Activated B cell treated with CpG ODN at 0.5 μM for 24 hours (primary cell): Measurements from ENCODE around the gene OPN4. TPM values are rescaled to one million over a fixed set of nuclear protein-coding genes. Genes with fewer than 3 reads are reported as not detected.

Source experiments
- ATAC-seq: fragments of 200-7000 bp; cut with Tn5 transposase; one replicate; pipeline ENCODE4 v1.10.0; 2021; ENCODE audit warnings: low read depth, mild to moderate bottlenecking, moderate library complexity
- CTCF ChIA-PET: fragments of 350-600 bp; sonication (Branson Sonifier 250); formaldehyde crosslinking; loops from one replicate; lab custom pipeline; 2021; ENCODE audit warnings: antibody characterized with exemption; lab: Charles Lee
- POLR2A ChIA-PET: fragments of 350-600 bp; sonication (Branson Sonifier 250); formaldehyde crosslinking; loops from one replicate; lab custom pipeline; 2021; ENCODE audit warnings: antibody characterized with exemption; lab: Charles Lee
- DNase-seq: peaks from one replicate; pipeline ENCODE4 v3.0.0; 2022
- H3K27ac Mint-ChIP-seq: one replicate; pipeline ENCODE4 v1.8.0; 2020; ENCODE audit warnings: mixed read lengths
- H3K27me3 Mint-ChIP-seq: one replicate; pipeline ENCODE4 v1.8.0; 2021; ENCODE audit warnings: mixed read lengths
- H3K36me3 Mint-ChIP-seq: one replicate; pipeline ENCODE4 v1.8.0; 2021; ENCODE audit warnings: low read depth, mixed read lengths
- H3K4me1 Mint-ChIP-seq: one replicate; pipeline ENCODE4 v1.8.0; 2021; ENCODE audit warnings: mixed read lengths
- H3K4me3 Mint-ChIP-seq: one replicate; pipeline ENCODE4 v1.8.0; 2020; ENCODE audit warnings: mild to moderate bottlenecking, mixed read lengths
- H3K9me3 Mint-ChIP-seq: one replicate; pipeline ENCODE4 v1.8.0; 2020; ENCODE audit warnings: mixed read lengths
- CTCF ChIP-seq: fragments of 200-600 bp; IDR thresholded peaks from one replicate; pipeline ENCODE4 v1.8.0; 2022; ENCODE audit warnings: antibody characterized with exemption, mild to moderate bottlenecking
- intact Hi-C: fragments of 100-400 bp; cut with micrococcal nuclease; formaldehyde crosslinking; loops from one replicate; pipeline ENCODE4 v1.15.1; 2024
- total RNA-seq: library from RNA; stranded (reverse); gene quantifications from 2 replicates; pipeline ENCODE4 v1.2.3, GENCODE V29; 2022

Gene OPN4
- total RNA-seq, 1 donor from 2014 or later, result not detected

GRCh38 chr10:86646933-86647332, 7.4 kb upstream of the OPN4 start:
- CTCF ChIA-PET, result no interaction called here
- Mint-ChIP-seq H3K27me3 (peaks cover 2% of the 10 kb centered on the region), H3K4me3 (no peak overlapping the region), H3K4me1 (peaks cover 14% of the 10 kb centered on the region), H3K27ac (no peak overlapping the region), H3K36me3 (no peaks in the 10 kb centered on the region), H3K9me3 (no peaks in the 10 kb centered on the region)
- no peak for DNase-seq
- POLR2A ChIA-PET, result no interaction called here
- no peak for TF ChIP-seq CTCF
- intact Hi-C loops, result no loop called here
- ATAC-seq, result no peak

GRCh38 chr10:86647773-86648703, 6.3 kb upstream of the OPN4 start:
- Mint-ChIP-seq H3K27me3 (peaks cover 2% of the 10 kb centered on the region), H3K4me3 (no peak overlapping the region), H3K9me3 (no peaks in the 10 kb centered on the region), H3K36me3 (no peaks in the 10 kb centered on the region), H3K27ac (no peak overlapping the region), H3K4me1 (peaks cover 14% of the 10 kb centered on the region)
- ChIA-PET POLR2A (no interaction called here), CTCF (no interaction called here)
- no peak for TF ChIP-seq CTCF
- intact Hi-C loops, result no loop called here
- DNase-seq (no peak), ATAC-seq (no peak)

- no peak for TF ChIP-seq CTCF
- no peak for DNase-seq
- H3K4me3 Mint-ChIP-seq, result no peak overlapping the region
- ChIA-PET POLR2A (no interaction called here), CTCF (no interaction called here)
- intact Hi-C loops, result no loop called here
- H3K36me3 Mint-ChIP-seq, result no peaks in the 10 kb centered on the region
- H3K27me3 Mint-ChIP-seq, result peaks cover 2% of the 10 kb centered on the region
- H3K9me3 Mint-ChIP-seq, result no peaks in the 10 kb centered on the region
- no peak for ATAC-seq
- H3K4me1 Mint-ChIP-seq, result peaks cover 6% of the 10 kb centered on the region
- no peak overlapping the region for H3K27ac Mint-ChIP-seq
These were observed 5.5 kb upstream of the OPN4 start for GRCh38 chr10:86648704-86649427.

GRCh38 chr10:86649471-86650150, 4.7 kb upstream of the OPN4 start:
- no peaks in the 10 kb centered on the region for H3K36me3 Mint-ChIP-seq
- ChIA-PET POLR2A (no interaction called here), CTCF (no interaction called here)
- TF ChIP-seq CTCF, result no peak
- no peak overlapping the region for H3K4me3 Mint-ChIP-seq
- ATAC-seq (no peak), DNase-seq (peak; percentile 5)
- intact Hi-C loops, result no loop called here
- no peaks in the 10 kb centered on the region for H3K9me3 Mint-ChIP-seq
- no peak overlapping the region for H3K27ac Mint-ChIP-seq
- peaks cover 2% of the 10 kb centered on the region for H3K27me3 Mint-ChIP-seq
- no peaks in the 10 kb centered on the region for H3K4me1 Mint-ChIP-seq

- POLR2A ChIA-PET, result no interaction called here
- Mint-ChIP-seq H3K36me3 (no peaks in the 10 kb centered on the region), H3K4me1 (no peaks in the 10 kb centered on the region), H3K9me3 (no peaks in the 10 kb centered on the region), H3K4me3 (no peak overlapping the region), H3K27ac (no peak overlapping the region), H3K27me3 (peaks cover 2% of the 10 kb centered on the region)
- no peak for DNase-seq
- ATAC-seq, result no peak
- TF ChIP-seq CTCF, result no peak
- CTCF ChIA-PET, result no interaction called here
- intact Hi-C loops, result no loop called here
These were observed 4.2 kb upstream of the OPN4 start for GRCh38 chr10:86650151-86650550.
